GM12878 (cell line): ENCODE results near the gene VAC14.

Source experiments
- ATF3 ChIP-seq: IDR thresholded peaks from 2 replicates; pipeline ENCODE4 v1.6.1; 2011; ENCODE audit warnings: low read depth, mild to moderate bottlenecking, low read length, moderate library complexity, borderline replicate concordance; ENCODE audit errors: extremely low read depth
- CREM ChIP-seq: IDR thresholded peaks from 2 replicates; pipeline ENCODE4 v1.6.1; 2014; ENCODE audit warnings: antibody characterized with exemption, low read depth
- CTCF ChIP-seq, 3 experiments: IDR thresholded peaks in 2 of 3; conservative IDR thresholded peaks in 1 of 3; 2 replicates each; pipeline ENCODE4 v1.5.1; 2011; ENCODE audit warnings: low read depth in 3 of 3, low read length in 3 of 3, mild to moderate bottlenecking in 3 of 3, control low read depth in 2 of 3, moderate library complexity in 2 of 3, inconsistent platforms in 1 of 3, mixed read lengths in 1 of 3; ENCODE audit not compliant: control insufficient read depth in 2 of 3, insufficient read depth in 1 of 3; ENCODE audit errors: extremely low read depth in 1 of 3
- EP300 ChIP-seq, 2 experiments: fragments of 150-350 bp in 1 of 2; IDR thresholded peaks; 2 replicates each; pipeline ENCODE4 v1.6.1; 2011 to 2012; ENCODE audit warnings: low read depth in 2 of 2, low read length in 2 of 2, borderline replicate concordance in 1 of 2, improper control_type of control experiment in 1 of 2, inconsistent platforms in 1 of 2; ENCODE audit not compliant: control insufficient read depth in 1 of 2
- KAT2A ChIP-seq: conservative IDR thresholded peaks from 2 replicates; pipeline ENCODE4 v1.6.1; 2011; ENCODE audit warnings: low read depth, low read length; ENCODE audit not compliant: control insufficient read depth
- MEF2B ChIP-seq: fragments of 450-650 bp; IDR thresholded peaks from 2 replicates; pipeline ENCODE4 v1.6.1; 2018; ENCODE audit warnings: mild to moderate bottlenecking, moderate library complexity; ENCODE audit not compliant: partially characterized antibody, poor library complexity, severe bottlenecking
- MTA2 ChIP-seq: fragments of 450-650 bp; IDR thresholded peaks from 2 replicates; pipeline ENCODE4 v1.6.1; 2016; ENCODE audit warnings: low read depth, mild to moderate bottlenecking, moderate library complexity
- NFIC ChIP-seq: IDR thresholded peaks from 2 replicates; pipeline ENCODE4 v1.6.1; 2012; ENCODE audit warnings: low read depth, mild to moderate bottlenecking, inconsistent platforms, low read length, moderate library complexity
- PBX3 ChIP-seq: IDR thresholded peaks from 2 replicates; pipeline ENCODE4 v1.6.1; 2011; ENCODE audit warnings: mild to moderate bottlenecking, low read depth, low read length, moderate library complexity; ENCODE audit not compliant: insufficient replicate concordance
- RCOR1 ChIP-seq: conservative IDR thresholded peaks from 2 replicates; pipeline ENCODE4 v1.6.1; 2012; ENCODE audit warnings: low read depth, low read length, improper control_type of control experiment
- RFX5 ChIP-seq: IDR thresholded peaks from 2 replicates; pipeline ENCODE4 v1.6.1; 2011; ENCODE audit warnings: low read depth, low read length, improper control_type of control experiment
- STAT1 ChIP-seq: fragments of 450-650 bp; conservative IDR thresholded peaks from 2 replicates; pipeline ENCODE4 v1.6.1; 2014; ENCODE audit warnings: antibody characterized with exemption, mild to moderate bottlenecking
- ZNF24 ChIP-seq: fragments of 450-650 bp; IDR thresholded peaks from 2 replicates; pipeline ENCODE4 v1.6.1; 2017; ENCODE audit warnings: antibody characterized with exemption, mild to moderate bottlenecking

- TF ChIP-seq RFX5: no peak
- no peak for TF ChIP-seq CREM
- no peak for TF ChIP-seq MEF2B
- no peak for TF ChIP-seq STAT1
- no peak for TF ChIP-seq MTA2
- no peak for TF ChIP-seq CTCF (IDR thresholded peaks at IDR 0.05 in 2 of 3, conservative IDR thresholded peaks at IDR 0.05 in 1 of 3; ENCODE audit: control insufficient read depth in 2 of 3, extremely low read depth in 1 of 3, insufficient read depth in 1 of 3, low read depth in 3 of 3, low read length in 3 of 3)
- TF ChIP-seq ATF3: no peak
- TF ChIP-seq PBX3: no peak
- TF ChIP-seq ZNF24: no peak
- TF ChIP-seq NFIC: no peak
- TF ChIP-seq RCOR1: no peak
- TF ChIP-seq KAT2A: no peak
- TF ChIP-seq EP300 (IDR thresholded peaks at IDR 0.05; ENCODE audit: borderline replicate concordance in 1 of 2, control insufficient read depth in 1 of 2, low read depth in 2 of 2, low read length in 2 of 2): no peak
Observed at GRCh38 chr16:70789595-70790447, 11.1 kb downstream of the VAC14 start.
